Rectal smooth muscle tissue (tissue), 1 donor: ENCODE measurements around the gene CLPTM1L.
"Not testable (repeated sequence)": the region's sequence is repeated elsewhere in the genome, so short reads cannot be mapped to it uniquely, and the experiment has no call there.

Experiments
- H3K27ac ChIP-seq: one replicate; pipeline ENCODE4 v1.7.0; 2013; ENCODE audit warnings: low read depth, low read length, inconsistent platforms
- H3K27me3 ChIP-seq: one replicate; pipeline ENCODE4 v1.7.0; 2013; ENCODE audit warnings: low read length; ENCODE audit not compliant: control insufficient read depth, insufficient read depth
- H3K36me3 ChIP-seq: one replicate; pipeline ENCODE4 v1.7.0; 2013; ENCODE audit warnings: low read length; ENCODE audit not compliant: control insufficient read depth, insufficient read depth
- H3K4me1 ChIP-seq: one replicate; pipeline ENCODE4 v1.7.0; 2013; ENCODE audit warnings: low read length; ENCODE audit not compliant: control insufficient read depth, insufficient read depth
- H3K4me3 ChIP-seq: one replicate; pipeline ENCODE4 v1.7.0; 2013; ENCODE audit warnings: low read length
- H3K9ac ChIP-seq: one replicate; pipeline ENCODE4 v1.7.0; 2013; ENCODE audit warnings: low read length

Gene CLPTM1L

DNA sequence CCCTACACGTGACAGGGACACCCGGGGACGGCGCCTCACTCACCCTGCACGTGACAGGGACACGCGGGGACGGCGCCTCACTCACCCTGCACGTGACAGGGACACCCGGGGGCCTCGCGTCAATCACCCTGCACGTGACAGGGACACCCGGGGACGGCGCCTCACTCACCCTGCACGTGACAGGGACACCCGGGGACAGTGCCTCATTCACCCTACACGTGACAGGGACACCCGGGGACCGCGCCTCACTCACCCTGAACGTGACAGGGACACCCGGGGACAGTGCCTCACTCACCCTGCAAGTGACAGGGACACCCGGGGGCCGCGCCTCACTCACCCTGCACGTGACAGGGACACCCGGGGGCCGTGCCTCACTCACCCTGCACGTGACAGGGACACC, 55.3 kb downstream of the CLPTM1L start:
- not testable (repeated sequence) for H3K27ac ChIP-seq, H3K27me3 ChIP-seq, H3K4me3 ChIP-seq, H3K36me3 ChIP-seq, H3K4me1 ChIP-seq, H3K9ac ChIP-seq

DNA sequence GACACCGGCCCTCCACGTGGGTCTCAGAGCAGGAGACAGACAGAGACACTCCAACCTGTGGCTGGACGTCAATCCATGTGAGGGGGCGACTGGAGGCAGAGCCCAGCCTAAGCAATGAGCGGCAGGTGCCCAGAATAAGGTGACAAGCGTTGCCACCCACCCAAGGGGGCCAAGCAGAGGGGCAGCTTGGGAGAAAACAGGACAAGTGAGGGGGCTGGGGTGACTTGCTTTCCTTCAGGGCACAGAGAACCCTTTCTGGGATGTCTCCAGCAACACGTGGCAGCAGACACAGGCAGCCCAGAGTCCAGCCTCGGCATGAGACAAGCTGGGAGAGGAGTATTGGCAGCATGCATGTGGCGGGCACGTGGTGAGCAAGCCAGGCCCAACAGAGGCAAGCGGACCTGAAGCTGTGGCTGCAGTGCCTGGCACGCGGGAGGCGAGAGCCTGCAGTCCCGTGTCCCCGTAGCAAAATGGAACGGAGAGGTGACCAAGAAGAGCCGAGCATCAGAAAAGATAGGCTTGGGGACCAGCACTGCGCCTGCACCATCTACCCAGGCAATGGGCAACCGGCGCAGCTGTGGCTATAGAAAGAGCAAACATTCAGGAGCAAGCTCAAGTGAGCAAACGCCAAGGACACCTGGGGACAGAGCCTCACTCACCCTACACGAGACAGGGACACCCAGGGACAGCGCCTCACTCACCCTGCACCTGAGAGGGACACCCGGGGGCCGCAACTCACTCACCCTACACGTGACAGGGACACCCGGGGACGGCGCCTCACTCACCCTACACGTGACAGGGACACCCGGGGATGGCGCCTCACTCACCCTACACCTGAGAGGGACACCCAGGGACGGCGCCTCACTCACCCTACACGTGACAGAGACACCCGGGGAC, 56.2 kb downstream of the CLPTM1L start:
- Histone ChIP-seq H3K27me3 (peaks cover under 1% of the 10 kb centered on the region), H3K4me3 (no peak overlapping the region)

DNA sequence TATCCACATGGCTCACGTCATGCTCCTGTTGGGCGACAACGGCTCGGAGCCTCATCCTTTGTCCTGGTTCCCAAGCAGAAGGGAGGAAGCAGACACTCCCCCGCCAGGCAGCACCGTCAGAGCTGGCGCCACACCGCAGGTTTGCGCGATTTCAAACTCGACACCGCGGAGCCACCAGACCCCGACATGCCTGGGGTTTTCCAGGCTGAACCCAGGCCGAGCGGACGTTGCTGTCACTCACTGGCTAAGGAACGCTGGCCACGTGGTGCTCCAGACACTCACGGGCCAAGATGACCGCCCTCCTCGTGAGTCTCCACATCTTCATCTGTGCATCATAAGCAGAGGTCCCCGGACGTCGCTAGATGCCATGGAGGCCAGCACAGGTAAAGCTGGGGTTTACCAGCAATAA, 59.0 kb downstream of the CLPTM1L start:
- no peak overlapping the region for H3K4me3 ChIP-seq
- H3K36me3 ChIP-seq: no peaks in the 10 kb centered on the region
- no peak overlapping the region for H3K9ac ChIP-seq
- H3K4me1 ChIP-seq: no peaks in the 10 kb centered on the region
- no peaks in the 10 kb centered on the region for H3K27me3 ChIP-seq
- no peak overlapping the region for H3K27ac ChIP-seq

More for the DNA sequence above, 56.2 kb downstream of the CLPTM1L start:
- Histone ChIP-seq H3K27ac (no peak overlapping the region), H3K4me1 (no peaks in the 10 kb centered on the region), H3K9ac (no peak overlapping the region), H3K36me3 (no peaks in the 10 kb centered on the region)

DNA sequence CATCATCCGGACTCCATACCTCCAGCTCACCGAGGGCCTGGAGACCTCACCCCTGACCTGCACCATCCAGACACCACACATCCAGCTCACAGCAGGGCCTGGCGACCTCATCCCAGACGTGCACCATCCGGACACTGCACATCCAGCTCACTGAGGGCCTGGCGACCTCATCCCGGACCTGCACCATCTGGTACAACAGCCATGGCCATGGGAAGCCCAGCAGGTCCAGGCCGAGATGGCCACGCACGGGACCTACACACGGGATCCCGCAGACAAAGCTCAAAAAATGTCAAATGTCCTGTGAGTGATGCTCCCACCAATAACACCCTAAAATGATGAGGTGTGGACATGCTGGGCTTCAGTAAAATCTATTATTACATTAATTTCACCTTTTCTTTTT, 59.8 kb downstream of the CLPTM1L start:
- H3K27me3 ChIP-seq: no peaks in the 10 kb centered on the region
- no peaks in the 10 kb centered on the region for H3K36me3 ChIP-seq

DNA sequence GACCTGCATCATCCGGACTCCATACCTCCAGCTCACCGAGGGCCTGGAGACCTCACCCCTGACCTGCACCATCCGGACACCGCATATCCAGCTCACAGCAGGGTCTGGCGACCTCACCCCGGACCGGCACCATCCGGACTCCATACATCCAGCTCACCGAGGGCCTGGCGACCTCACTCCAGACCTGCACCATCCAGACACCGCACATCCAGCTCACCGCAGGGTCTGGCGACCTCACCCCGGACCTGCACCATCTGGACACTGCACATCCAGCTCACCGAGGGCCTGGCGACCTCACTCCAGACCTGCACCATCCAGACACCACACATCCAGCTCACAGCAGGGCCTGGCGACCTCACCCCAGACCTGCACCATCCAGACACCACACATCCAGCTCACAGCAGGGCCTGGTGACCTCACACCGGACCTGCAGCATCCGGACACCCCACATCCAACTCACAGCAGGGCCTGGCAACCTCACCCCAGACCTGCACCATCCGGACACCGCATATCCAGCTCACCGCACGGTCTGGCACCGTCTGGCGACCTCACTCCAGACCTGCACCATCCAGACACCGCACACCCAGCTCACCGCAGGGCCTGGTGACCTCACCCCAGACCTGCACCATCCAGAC, 60.4 kb downstream of the CLPTM1L start:
- not testable (repeated sequence) for H3K27ac ChIP-seq, H3K4me1 ChIP-seq, H3K4me3 ChIP-seq, H3K9ac ChIP-seq, H3K27me3 ChIP-seq, H3K36me3 ChIP-seq

More for the DNA sequence above, 59.8 kb downstream of the CLPTM1L start:
- Histone ChIP-seq H3K9ac (no peak overlapping the region), H3K4me1 (no peaks in the 10 kb centered on the region), H3K4me3 (no peak overlapping the region), H3K27ac (no peak overlapping the region)

DNA sequence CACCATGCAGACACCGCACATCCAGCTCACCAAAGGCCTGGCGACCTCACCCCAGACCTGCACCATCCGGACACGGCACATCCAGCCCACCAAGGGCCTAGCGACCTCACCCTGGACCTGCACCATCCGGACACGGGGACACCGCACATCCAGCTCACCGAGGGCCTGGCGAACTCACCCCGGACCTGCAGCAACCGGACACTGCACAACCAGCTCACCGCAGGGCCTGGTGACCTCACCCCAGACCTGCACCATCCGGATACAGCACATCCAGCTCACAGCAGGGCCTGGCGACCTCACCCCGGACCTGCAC, 61.2 kb downstream of the CLPTM1L start:
- H3K4me1 ChIP-seq, H3K27me3 ChIP-seq, H3K9ac ChIP-seq, H3K36me3 ChIP-seq, H3K27ac ChIP-seq, H3K4me3 ChIP-seq: not testable (repeated sequence)

DNA sequence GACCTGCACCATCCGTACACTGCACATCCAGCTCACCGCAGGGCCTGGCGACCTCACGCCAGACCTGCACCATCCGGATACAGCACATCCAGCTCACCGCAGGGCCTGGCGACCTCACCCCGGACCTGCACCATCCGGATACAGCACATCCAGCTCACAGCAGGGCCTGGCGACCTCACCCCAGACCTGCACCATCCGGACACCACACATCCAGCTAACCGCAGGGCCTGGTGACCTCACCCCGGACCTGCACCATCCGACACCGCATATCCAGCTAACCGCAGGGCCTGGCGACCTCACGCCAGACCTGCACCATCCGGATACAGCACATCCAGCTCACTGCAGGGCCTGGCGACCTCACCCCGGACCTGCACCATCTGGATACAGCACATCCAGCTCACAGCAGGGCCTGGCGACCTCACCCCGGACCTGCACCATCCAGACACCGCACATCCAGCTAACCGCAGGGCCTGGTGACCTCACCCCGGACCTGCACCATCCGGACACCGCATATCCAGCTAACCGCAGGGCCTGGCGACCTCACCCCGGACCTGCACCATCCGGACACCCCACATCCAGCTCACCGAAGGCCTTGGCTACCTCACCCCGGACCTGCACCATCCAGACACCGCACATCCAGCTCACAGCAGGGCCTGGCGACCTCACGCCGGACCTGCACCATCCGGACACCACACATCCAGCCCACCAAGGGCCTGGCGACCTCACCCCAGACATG, 61.7 kb downstream of the CLPTM1L start:
- not testable (repeated sequence) for H3K9ac ChIP-seq

DNA sequence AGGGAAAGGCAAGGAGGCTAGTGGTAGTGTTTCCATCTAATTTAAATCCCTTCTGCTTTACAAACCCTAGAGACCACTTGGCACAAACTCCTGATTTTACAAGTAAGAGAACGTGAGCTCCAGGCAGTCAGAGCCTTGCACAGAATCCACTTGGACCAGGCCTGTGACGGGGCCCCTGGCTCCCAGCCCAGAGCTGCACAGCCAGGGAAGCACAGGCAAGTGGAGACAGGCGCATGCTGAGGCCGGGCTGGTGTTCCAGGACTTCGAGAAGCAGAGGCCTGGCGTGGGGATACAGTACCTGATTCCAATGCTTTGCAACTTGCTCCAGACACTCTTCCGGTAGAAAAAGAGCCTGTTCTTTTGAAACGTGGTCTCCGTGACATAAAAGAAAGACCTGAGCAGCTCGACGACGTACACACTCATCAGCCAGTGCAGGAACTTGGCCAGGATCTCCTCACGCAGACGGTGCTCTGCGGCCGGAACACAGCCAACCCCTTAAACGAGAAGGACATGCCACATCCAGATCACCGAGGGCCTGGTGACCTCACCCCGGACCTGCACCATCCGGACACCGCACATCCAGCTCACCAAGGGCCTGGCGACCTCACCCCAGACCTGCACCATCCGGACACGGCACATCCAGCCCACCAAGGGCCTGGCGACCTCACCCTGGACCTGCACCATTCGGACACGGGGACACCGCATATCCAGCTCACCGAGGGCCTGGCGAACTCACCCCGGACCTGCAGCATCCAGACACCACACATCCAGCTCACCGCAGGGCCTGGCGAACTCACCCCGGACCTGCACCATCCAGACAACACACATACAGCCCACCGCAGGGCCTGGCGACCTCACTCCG, 62.5 kb downstream of the CLPTM1L start:
- no peak overlapping the region for H3K27ac ChIP-seq
- no peaks in the 10 kb centered on the region for H3K27me3 ChIP-seq
- H3K4me1 ChIP-seq: no peaks in the 10 kb centered on the region
- no peak overlapping the region for H3K9ac ChIP-seq
- H3K4me3 ChIP-seq: no peak overlapping the region
- no peaks in the 10 kb centered on the region for H3K36me3 ChIP-seq

More for the DNA sequence above, 61.7 kb downstream of the CLPTM1L start:
- not testable (repeated sequence) for H3K27ac ChIP-seq, H3K27me3 ChIP-seq, H3K4me1 ChIP-seq, H3K36me3 ChIP-seq, H3K4me3 ChIP-seq

DNA sequence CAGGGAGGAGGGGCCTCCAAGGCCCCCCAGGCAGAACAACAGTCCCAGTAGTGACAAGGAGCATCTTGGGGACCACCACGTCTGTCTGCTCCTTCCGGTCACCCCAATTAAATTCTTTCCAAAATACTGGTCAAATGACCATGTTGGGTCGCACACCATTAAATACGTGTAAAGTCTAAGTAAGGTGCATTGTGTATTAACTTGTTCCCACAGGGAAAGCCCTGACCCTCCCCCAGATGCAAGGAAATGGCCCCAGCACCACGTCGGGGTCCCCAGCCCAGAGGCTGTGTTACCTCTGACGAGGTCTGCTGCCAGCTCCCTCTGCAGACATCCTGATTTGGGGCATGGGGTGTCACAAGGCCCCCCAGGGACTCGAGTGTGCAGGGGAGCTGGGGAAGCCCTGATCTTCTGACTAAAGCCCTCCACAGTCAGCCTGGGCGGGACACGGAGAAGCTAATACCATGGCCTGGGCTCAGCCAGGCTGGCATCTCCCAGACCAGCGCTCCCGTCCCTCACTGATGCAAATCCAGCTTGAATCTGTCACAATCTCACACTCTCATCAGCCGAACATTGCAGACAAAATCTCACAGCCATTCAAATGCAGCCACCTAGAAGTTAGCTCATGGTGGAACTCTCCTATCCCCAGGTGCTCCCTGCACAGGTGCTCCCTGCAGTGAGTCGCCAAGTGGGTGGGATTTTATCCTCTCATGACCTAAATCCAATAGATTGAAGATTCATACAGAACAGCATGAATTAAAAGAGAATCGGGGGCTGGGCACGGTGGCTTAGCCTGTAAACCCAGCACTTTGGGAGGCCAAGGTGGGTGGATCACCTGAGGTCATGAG, 63.6 kb downstream of the CLPTM1L start:
- no peak overlapping the region for H3K27ac ChIP-seq
- no peaks in the 10 kb centered on the region for H3K36me3 ChIP-seq
- no peak overlapping the region for H3K9ac ChIP-seq
- H3K4me1 ChIP-seq: no peaks in the 10 kb centered on the region
- H3K27me3 ChIP-seq: no peaks in the 10 kb centered on the region
- no peak overlapping the region for H3K4me3 ChIP-seq

DNA sequence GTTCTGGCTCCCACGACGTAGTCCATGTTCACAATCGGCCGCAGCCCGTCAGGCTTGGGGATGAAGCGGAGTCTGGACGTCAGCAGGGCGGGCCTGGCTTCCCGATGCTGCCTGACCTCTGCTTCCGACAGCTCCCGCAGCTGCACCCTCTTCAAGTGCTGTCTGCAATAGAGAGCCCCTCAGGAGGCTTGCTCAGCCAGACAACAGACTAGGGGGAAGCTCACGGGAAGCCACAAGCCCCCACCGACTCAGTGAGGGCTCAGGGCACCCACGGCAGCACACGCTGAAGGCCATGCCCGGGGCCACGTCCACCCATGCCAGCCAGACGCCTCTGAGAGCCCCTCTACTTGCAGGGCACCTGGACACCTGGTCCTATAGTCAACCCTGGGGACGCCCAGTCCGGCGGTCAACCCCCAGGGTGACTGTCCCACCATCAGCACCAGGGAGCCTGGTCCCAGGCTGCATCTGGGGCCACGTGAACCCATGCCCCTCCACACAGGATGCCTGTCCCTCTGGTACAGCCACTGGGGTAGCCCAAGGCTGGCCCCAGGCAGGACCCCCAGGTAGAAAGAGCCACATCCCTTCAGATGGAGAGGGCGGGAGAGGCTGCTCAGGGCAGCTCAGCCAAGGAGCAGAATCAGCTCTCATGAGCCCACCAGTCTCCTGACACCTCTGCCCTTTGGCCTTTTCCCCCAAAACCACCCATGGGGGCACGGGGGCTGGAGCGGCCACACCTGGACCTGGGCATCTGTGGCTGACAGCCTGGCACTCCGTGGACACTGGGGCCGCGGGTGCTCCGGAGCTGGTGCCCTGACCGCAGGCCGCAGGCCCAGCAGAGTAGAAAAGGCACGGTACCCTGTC, 64.5 kb downstream of the CLPTM1L start:
- Histone ChIP-seq H3K9ac (no peak overlapping the region), H3K4me3 (no peak overlapping the region), H3K36me3 (no peaks in the 10 kb centered on the region), H3K27me3 (no peaks in the 10 kb centered on the region), H3K27ac (no peak overlapping the region), H3K4me1 (no peaks in the 10 kb centered on the region)
